Measurements from ENCODE around the gene TMOD1.
"Not testable (repeated sequence)": the region's sequence is repeated elsewhere in the genome, so short reads cannot be mapped to it uniquely, and the experiment has no call there.

The TMOD1 gene

GRCh38 chr9:97501177-97501971, at the start of gene TMOD1:
TMOD1 (plus strand) TSS chr9:97501666; CDS start chr9:97524189, 22,523 bp downstream.
- peak; percentile 78 for ATAC-seq
- H3K27ac Mint-ChIP-seq, result no peak within 1 kb of the TSS
- no peaks in the 10 kb centered on the region for H3K36me3 Mint-ChIP-seq
- H3K4me3 Mint-ChIP-seq, result peak within 1 kb of the TSS; percentile 70
- H3K4me1 Mint-ChIP-seq, result peaks cover 24% of the 10 kb centered on the region
- H3K9me3 Mint-ChIP-seq, result no peaks in the 10 kb centered on the region
- peak; percentile 38 to 65 for DNase-seq (ENCODE audit: low spot score in 2 of 2)

DNA sequence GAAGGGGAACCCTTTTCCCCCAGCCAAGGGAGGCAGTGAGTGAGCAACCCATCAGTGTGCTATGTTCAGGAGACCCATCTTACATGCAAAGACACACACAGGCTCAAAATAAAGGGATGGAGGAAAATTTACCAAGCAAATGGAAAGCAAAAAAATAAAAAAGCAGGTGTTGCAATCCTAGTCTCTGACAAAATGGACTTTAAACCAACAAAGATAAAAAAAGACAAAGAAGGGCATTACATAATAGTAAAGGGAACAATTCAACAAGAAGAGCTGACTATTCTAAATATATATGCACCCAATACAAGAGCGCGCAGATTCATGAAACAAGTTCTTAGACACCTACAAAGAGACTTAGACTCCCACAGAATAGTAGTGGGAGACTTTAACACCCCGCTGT, 47.9 kb upstream of the TMOD1 start:
- H3K4me1 Mint-ChIP-seq; DNase-seq (ENCODE audit: low spot score in 2 of 2); H3K27ac Mint-ChIP-seq; H3K4me3 Mint-ChIP-seq; ATAC-seq; H3K36me3 Mint-ChIP-seq; H3K9me3 Mint-ChIP-seq: not testable (repeated sequence)

DNA sequence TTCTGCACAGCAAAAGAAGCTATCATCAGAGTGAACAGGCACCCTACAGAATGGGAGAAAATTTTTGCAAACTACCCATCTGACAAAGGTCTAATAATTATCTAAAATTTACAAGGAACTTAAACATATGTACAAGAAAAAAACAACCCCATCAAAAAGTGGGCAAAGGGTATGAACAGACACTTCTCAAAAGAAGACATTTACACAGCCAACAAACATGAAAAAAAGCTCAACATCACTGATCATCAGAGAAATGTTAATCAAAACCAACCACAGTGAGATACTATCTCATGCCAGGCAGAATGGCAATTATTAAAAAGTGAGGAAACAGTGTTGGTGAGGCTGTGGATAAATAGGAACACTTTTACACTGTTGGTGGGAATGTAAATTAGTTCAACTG, 44.6 kb upstream of the TMOD1 start:
- not testable (repeated sequence) for H3K4me3 Mint-ChIP-seq; ATAC-seq; H3K36me3 Mint-ChIP-seq; H3K27ac Mint-ChIP-seq; H3K9me3 Mint-ChIP-seq; H3K4me1 Mint-ChIP-seq; DNase-seq (ENCODE audit: low spot score in 2 of 2)

GRCh38 chr9:97459326-97459725, 42.1 kb upstream of the TMOD1 start:
- ATAC-seq, result no peak
- no peaks in the 10 kb centered on the region for H3K36me3 Mint-ChIP-seq
- no peak overlapping the region for H3K4me3 Mint-ChIP-seq
- peaks cover 4% of the 10 kb centered on the region for H3K9me3 Mint-ChIP-seq
- no peaks in the 10 kb centered on the region for H3K4me1 Mint-ChIP-seq
- H3K27ac Mint-ChIP-seq, result no peak overlapping the region
- DNase-seq (ENCODE audit: low spot score in 2 of 2), result no peak

GRCh38 chr9:97462159-97462558, 39.3 kb upstream of the TMOD1 start:
- H3K4me1 Mint-ChIP-seq, result no peaks in the 10 kb centered on the region
- peaks cover 5% of the 10 kb centered on the region for H3K36me3 Mint-ChIP-seq
- no peak overlapping the region for H3K4me3 Mint-ChIP-seq
- no peak for ATAC-seq
- H3K27ac Mint-ChIP-seq, result no peak overlapping the region
- no peak for DNase-seq (ENCODE audit: low spot score in 2 of 2)
- H3K9me3 Mint-ChIP-seq, result no peaks in the 10 kb centered on the region

DNA sequence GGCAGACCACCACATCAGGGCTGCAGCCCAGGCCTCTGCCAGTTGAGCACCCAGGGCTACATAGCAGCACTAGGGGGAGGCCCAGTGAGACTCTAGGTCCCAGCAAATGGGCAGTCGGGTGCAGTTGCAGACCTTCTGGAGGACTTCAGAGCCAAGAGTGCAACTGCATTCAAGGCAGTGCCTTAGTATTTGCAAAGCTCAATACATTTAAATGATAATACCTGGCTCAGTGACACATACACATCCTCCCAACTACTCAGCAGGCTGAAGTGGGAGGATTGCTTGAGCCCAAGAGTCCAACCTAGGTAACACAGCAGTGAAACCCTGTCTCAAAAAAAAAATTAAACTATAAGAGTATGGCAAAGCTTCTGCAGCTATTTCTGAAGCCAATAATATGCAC, 38.6 kb upstream of the TMOD1 start:
- no peak overlapping the region for H3K4me3 Mint-ChIP-seq
- H3K27ac Mint-ChIP-seq, result no peak overlapping the region
- ATAC-seq (no peak), DNase-seq (ENCODE audit: low spot score in 2 of 2) (no peak)
- H3K9me3 Mint-ChIP-seq, result no peaks in the 10 kb centered on the region
- H3K36me3 Mint-ChIP-seq, result peaks cover 5% of the 10 kb centered on the region
- no peaks in the 10 kb centered on the region for H3K4me1 Mint-ChIP-seq

- peak; percentile 90 for ATAC-seq
- Mint-ChIP-seq H3K4me1 (no peaks in the 10 kb centered on the region), H3K4me3 (no peak overlapping the region), H3K27ac (no peak overlapping the region), H3K36me3 (peaks cover 23% of the 10 kb centered on the region), H3K9me3 (no peaks in the 10 kb centered on the region)
- DNase-seq (ENCODE audit: low spot score in 2 of 2), result peak; percentile 22 to 67
Observed at GRCh38 chr9:97468658-97469448, 32.6 kb upstream of the TMOD1 start.

DNA sequence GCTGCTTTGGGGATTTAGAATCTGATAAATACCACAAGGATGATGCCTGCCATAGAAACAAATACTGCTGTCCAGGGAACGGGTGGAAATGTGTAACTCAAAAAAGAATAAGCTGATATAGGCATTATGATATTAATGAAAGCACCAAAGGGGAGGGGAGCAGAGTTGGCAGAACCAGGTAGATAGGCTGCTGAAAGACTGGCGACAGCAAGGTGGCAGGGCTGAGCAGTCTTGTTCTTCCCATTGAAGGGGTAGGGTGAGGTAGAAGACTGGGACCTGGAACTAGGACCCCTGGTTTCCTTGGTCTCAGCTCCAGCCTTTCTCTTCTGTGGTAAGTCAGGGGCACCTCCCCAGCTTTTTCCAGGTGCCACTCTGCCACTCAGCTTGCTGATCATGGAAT, 31.4 kb upstream of the TMOD1 start:
- Mint-ChIP-seq H3K4me1 (no peaks in the 10 kb centered on the region), H3K36me3 (peaks cover 30% of the 10 kb centered on the region), H3K9me3 (no peaks in the 10 kb centered on the region), H3K4me3 (no peak overlapping the region), H3K27ac (no peak overlapping the region)
- ATAC-seq (no peak), DNase-seq (ENCODE audit: low spot score in 2 of 2) (no peak)

- Mint-ChIP-seq H3K4me3 (no peak overlapping the region), H3K27ac (no peak overlapping the region), H3K36me3 (peaks cover 31% of the 10 kb centered on the region), H3K9me3 (no peaks in the 10 kb centered on the region), H3K4me1 (no peaks in the 10 kb centered on the region)
- DNase-seq (ENCODE audit: low spot score in 2 of 2) (no peak), ATAC-seq (no peak)
Observed at GRCh38 chr9:97473717-97474116, 27.7 kb upstream of the TMOD1 start.

DNA sequence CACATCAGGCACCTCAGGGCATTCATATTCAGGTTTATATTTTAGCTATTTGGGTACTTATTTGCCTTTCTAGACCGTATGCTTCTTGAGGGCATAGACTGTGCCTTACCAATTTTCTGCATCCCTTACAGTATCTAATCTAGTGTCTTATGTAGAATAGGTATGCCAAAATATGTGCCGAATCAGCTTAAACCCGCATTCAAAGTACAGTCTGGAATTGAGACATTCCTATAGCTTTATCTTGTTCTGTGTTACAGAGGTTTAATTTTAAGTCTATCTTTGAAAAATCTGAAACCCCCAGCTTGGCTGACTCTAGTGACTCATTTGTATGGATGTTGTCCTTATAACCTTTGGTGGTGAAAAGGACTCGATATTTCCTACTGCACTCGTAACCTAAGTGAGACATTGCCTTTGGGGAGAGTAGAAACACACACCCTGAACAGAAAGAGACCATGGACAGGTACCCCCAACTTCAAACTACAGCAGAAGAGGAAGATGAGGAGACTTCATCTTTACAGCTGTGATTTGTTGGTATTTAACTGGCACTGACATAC, 27.0 kb upstream of the TMOD1 start:
- no peak overlapping the region for H3K27ac Mint-ChIP-seq
- H3K4me3 Mint-ChIP-seq, result no peak overlapping the region
- peaks cover 31% of the 10 kb centered on the region for H3K36me3 Mint-ChIP-seq
- H3K9me3 Mint-ChIP-seq, result no peaks in the 10 kb centered on the region
- no peak for ATAC-seq
- no peak for DNase-seq (ENCODE audit: low spot score in 2 of 2)
- H3K4me1 Mint-ChIP-seq, result no peaks in the 10 kb centered on the region

GRCh38 chr9:97475059-97475458, 26.4 kb upstream of the TMOD1 start:
- H3K9me3 Mint-ChIP-seq, result no peaks in the 10 kb centered on the region
- peaks cover 31% of the 10 kb centered on the region for H3K36me3 Mint-ChIP-seq
- H3K4me1 Mint-ChIP-seq, result no peaks in the 10 kb centered on the region
- ATAC-seq (no peak), DNase-seq (ENCODE audit: low spot score in 2 of 2) (no peak)
- no peak overlapping the region for H3K4me3 Mint-ChIP-seq
- H3K27ac Mint-ChIP-seq, result no peak overlapping the region

DNA sequence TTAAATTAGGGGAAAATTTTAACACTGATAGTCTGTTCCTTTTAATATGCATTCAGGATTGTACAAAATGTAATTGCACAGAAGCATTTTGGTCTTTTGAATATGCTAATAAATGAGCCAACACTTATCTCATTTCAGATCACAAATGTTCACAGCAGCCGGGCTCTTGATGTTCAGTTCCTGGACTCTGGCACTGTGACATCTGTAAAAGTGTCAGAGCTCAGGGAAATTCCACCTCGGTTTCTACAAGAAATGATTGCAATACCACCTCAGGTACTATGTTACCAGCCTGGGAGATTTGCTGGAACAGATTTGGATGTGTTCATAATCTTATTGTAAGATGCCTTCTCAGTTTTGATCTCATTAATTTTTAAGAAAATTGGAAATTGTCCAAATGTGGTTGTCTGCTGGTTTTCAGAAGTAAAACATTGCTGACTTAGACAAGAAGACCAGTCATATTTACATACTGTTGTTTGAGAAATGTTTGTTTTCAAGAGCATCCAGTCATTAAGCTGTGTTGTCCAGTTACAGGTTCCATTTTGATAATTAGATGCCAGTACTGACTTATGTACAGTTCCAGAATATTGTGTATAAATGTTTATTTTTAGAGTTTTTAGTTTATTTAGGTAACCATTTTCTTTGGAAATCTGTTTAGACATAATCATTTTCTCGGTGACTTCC, 23.0 kb upstream of the TMOD1 start:
- no peak for DNase-seq (ENCODE audit: low spot score in 2 of 2)
- Mint-ChIP-seq H3K36me3 (peaks cover 29% of the 10 kb centered on the region), H3K9me3 (no peaks in the 10 kb centered on the region), H3K4me3 (no peak overlapping the region), H3K4me1 (no peaks in the 10 kb centered on the region), H3K27ac (no peak overlapping the region)
- ATAC-seq, result no peak

DNA sequence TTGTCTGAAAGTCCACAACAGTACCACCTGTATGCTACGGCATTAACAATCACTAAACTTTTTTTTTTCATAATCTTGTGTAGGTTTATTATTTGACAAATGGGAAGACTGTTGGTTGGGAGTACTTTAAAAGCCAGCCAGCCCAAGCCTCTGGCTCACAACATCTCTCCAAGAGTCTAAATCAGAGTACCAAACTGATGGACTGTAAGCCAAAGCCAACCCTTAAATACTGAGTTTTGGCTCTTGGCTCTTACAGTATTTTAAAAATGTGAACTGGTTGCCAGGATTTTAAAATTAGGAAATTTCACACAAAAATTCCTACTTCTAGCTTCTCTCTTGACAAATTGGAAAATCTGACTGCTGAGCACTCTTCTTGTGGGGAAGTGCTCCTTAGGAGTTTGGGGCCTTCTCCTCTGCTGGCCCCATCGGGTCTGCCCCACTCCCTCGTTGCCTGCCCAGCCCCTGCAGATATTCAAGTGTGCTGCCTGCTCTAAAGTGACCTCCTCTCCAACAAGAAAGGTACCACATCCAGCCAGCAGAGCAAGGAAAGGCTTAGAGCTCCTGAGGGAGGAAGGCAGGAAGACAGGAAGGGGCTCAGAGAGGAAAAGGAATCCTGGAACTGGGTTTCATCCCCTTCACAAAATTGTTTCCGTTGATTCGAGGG, 21.8 kb upstream of the TMOD1 start:
- ATAC-seq, result no peak
- Mint-ChIP-seq H3K9me3 (no peaks in the 10 kb centered on the region), H3K4me1 (no peaks in the 10 kb centered on the region), H3K36me3 (peaks cover 31% of the 10 kb centered on the region), H3K4me3 (no peak overlapping the region), H3K27ac (no peak overlapping the region)
- no peak for DNase-seq (ENCODE audit: low spot score in 2 of 2)

DNA sequence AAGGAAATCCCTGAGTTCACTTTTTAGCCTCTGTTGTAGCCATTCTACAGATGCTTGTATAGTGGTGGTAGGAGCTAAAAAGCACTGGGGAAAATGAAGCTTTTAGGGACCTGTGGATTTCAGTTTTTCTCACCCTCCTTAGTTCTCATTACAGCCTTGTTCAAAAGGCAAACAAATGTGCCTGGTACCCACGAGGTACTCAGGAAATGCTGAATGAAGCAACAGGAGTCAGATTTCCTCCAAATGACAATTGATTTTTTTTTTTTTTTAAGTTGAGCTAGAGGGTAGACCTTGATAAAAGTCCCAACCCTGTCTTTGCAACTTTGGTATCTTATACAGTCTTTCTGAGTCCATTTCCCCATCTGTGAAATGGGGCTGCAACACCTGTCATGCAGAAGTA, 21.3 kb upstream of the TMOD1 start:
- Mint-ChIP-seq H3K4me3 (no peak overlapping the region), H3K27ac (no peak overlapping the region), H3K36me3 (peaks cover 31% of the 10 kb centered on the region), H3K9me3 (no peaks in the 10 kb centered on the region), H3K4me1 (no peaks in the 10 kb centered on the region)
- DNase-seq (ENCODE audit: low spot score in 2 of 2) (no peak), ATAC-seq (no peak)

- ATAC-seq (no peak), DNase-seq (ENCODE audit: low spot score in 2 of 2) (no peak)
- Mint-ChIP-seq H3K4me3 (no peak overlapping the region), H3K27ac (no peak overlapping the region), H3K9me3 (no peaks in the 10 kb centered on the region), H3K4me1 (no peaks in the 10 kb centered on the region), H3K36me3 (peaks cover 31% of the 10 kb centered on the region)
Observed at GRCh38 chr9:97480749-97481148, 20.7 kb upstream of the TMOD1 start.

Data from stimulated activated effector memory CD8-positive, alpha-beta T cell treated with anti-CD3 and anti-CD28 coated beads, Interleukin-12 subunit alpha, Interleukin-12 subunit beta, amount 100 ng/mL, for 72 hours (primary cell).